ENCODE measurements around the gene SRP72. TPM values are rescaled to one million over a fixed set of nuclear protein-coding genes. Genes with fewer than 3 reads are reported as not detected.

The SRP72 gene
- total and polyA plus RNA-seq, 2 of the 8 experiments (the other 6 are each of a cell fraction or from before 2014, with no cell fraction given): 37.7 to 144 TPM

- TF ChIP-seq RNF2 (IDR thresholded peaks at IDR 0.05; ENCODE audit: borderline replicate concordance, low read depth, low read length, missing control alignments, poor library complexity, severe bottlenecking) (no peak), RFX5 (IDR thresholded peaks at IDR 0.05; ENCODE audit: borderline replicate concordance, low read depth, low read length) (no peak), BACH1 (IDR thresholded peaks at IDR 0.05; ENCODE audit: low read length) (no peak), ASH2L (IDR thresholded peaks at IDR 0.05; ENCODE audit: low read length) (no peak)
Observed at GRCh38 chr4:56513517-56513916, 46.1 kb downstream of the SRP72 start (continued).
